Ectodermal cell (in vitro differentiated cells): Measurements from ENCODE around the gene RAD51.

Experiments used
- H3K27ac ChIP-seq: 2 replicates; pipeline ENCODE4 v1.7.0; 2013; ENCODE audit warnings: mild to moderate bottlenecking, low read depth, low read length; ENCODE audit not compliant: insufficient read depth, poor library complexity, severe bottlenecking
- H3K27me3 ChIP-seq: 2 replicates; pipeline ENCODE4 v1.7.0; 2013; ENCODE audit warnings: mild to moderate bottlenecking, low read length; ENCODE audit not compliant: insufficient read depth, control insufficient read depth, poor library complexity, severe bottlenecking
- H3K36me3 ChIP-seq: one replicate; pipeline ENCODE4 v1.7.0; 2013; ENCODE audit warnings: low read length; ENCODE audit not compliant: control insufficient read depth, insufficient read depth
- H3K4me1 ChIP-seq: one replicate; pipeline ENCODE4 v1.7.0; 2013; ENCODE audit warnings: low read length; ENCODE audit not compliant: control insufficient read depth, insufficient read depth
- H3K4me3 ChIP-seq: 2 replicates; pipeline ENCODE4 v1.7.0; 2013; ENCODE audit warnings: low read depth, low read length, control low read depth; ENCODE audit not compliant: insufficient read depth
- H3K9me3 ChIP-seq: 2 replicates; pipeline ENCODE4 v1.7.0; 2013; ENCODE audit warnings: mild to moderate bottlenecking, low read length, moderate library complexity; ENCODE audit not compliant: control insufficient read depth
- WGBS, 2 experiments: methylation state at CpG; one replicate each; pipeline ENCODE4 v1.1.7; 2013; ENCODE audit warnings: missing lambda C conversion rate in 2 of 2; 5-methylcytosine and 5-hydroxymethylcytosine counted together

Gene RAD51

GRCh38 chr15:40685376-40685775 lies 9.6 kb upstream of the RAD51 start:
- Histone ChIP-seq H3K4me1 (no peaks in the 10 kb centered on the region), H3K27ac (no peak overlapping the region), H3K9me3 (no peaks in the 10 kb centered on the region), H3K36me3 (no peaks in the 10 kb centered on the region), H3K27me3 (no peaks in the 10 kb centered on the region), H3K4me3 (no peak overlapping the region)
- WGBS, 2 experiments, result 84 to 93% methylated on average over 2 of the region's 2 CpGs

GRCh38 chr15:40688932-40689799 lies 5.8 kb upstream of the RAD51 start:
- H3K27ac ChIP-seq, result no peak overlapping the region
- H3K27me3 ChIP-seq, result no peaks in the 10 kb centered on the region
- WGBS, 2 experiments, result 91 to 94% methylated on average over 7 to 9 of the region's 9 CpGs
- no peaks in the 10 kb centered on the region for H3K36me3 ChIP-seq
- H3K4me1 ChIP-seq, result no peaks in the 10 kb centered on the region
- H3K4me3 ChIP-seq, result no peak overlapping the region
- H3K9me3 ChIP-seq, result no peaks in the 10 kb centered on the region

GRCh38 chr15:40691737-40692136 lies 3.2 kb upstream of the RAD51 start:
- Histone ChIP-seq H3K4me1 (no peaks in the 10 kb centered on the region), H3K36me3 (no peaks in the 10 kb centered on the region), H3K4me3 (no peak overlapping the region), H3K9me3 (no peaks in the 10 kb centered on the region), H3K27ac (no peak overlapping the region), H3K27me3 (no peaks in the 10 kb centered on the region)
- WGBS, 2 experiments, result 92% methylated on average over 4 of the region's 4 CpGs

DNA sequence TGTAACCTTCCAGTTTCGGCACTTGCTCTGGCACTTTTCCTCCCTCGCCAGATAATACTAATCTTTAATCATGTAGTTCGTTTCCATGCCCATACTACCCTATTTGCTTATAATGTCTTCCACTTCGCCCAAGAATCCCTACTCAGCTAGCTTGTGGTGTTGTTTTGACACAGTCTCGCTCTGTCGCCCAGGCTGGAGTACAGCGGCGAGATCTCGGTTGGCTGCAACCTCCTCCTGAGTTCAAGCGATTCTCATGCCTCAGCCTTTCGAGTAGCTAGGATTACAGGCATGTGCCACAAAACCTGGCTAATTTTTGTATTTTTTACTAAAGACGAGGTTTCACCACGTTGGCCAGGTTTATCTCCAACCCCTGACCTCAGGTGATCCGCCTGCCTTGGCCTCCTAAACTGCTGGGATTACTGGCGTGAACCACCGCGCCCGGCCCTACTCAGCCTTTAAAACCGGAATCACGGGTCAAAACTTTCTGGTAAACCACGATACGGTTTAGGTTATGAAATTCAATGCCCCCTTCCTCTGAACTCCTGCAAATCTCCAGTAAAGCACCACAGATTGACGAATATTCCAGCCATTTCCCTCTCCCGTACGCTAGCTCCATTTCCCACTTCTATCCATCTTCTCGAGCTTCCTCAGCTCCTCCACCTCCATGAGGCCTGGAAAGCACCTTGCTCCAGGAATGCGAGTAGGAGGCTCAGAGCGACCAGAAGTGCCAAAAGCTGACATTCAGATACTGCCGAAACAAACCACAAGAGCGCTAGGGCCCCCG lies 878 bp upstream of the RAD51 start:
- whole genome bisulfite sequencing, 2 experiments, result 38 to 40% methylated on average over 31 of the region's 31 CpGs
- H3K9me3 ChIP-seq, result no peaks in the 10 kb centered on the region
- H3K4me3 ChIP-seq, result peak overlapping the region; percentile 96
- peaks cover 3% of the 10 kb centered on the region for H3K36me3 ChIP-seq
- H3K27ac ChIP-seq, result no peak overlapping the region
- no peaks in the 10 kb centered on the region for H3K4me1 ChIP-seq
- no peaks in the 10 kb centered on the region for H3K27me3 ChIP-seq

DNA sequence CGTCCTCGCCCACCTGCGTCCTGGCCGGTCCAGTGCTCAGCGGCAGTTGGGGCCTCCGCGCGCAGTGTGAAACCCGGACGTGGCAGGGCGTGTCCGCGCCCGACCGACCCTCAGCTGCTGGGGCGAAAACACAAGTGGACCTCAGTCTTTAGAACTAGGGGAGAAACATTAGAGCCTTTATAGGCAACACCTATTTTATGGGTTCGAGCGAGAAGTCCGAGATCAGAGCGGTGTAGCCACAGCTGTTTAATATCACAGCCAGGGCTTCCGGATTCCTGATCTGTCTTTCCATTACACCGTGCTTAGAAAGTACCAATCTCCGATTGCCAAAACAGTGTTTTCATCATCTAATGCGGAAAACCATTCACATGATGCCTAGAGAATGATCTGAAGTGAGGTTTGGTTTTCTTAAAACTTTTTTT lies 506 bp downstream of the RAD51 start:
- H3K4me3 ChIP-seq, result peak overlapping the region; percentile 96
- peak overlapping the region; percentile 98 for H3K27ac ChIP-seq
- 0% methylated on average over 24 of the region's 24 CpGs for WGBS, 2 experiments
- no peaks in the 10 kb centered on the region for H3K27me3 ChIP-seq
- H3K36me3 ChIP-seq, result peaks cover 15% of the 10 kb centered on the region
- no peaks in the 10 kb centered on the region for H3K9me3 ChIP-seq
- no peaks in the 10 kb centered on the region for H3K4me1 ChIP-seq

GRCh38 chr15:40696228-40696627 lies 1.3 kb downstream of the RAD51 start:
- peak overlapping the region; percentile 96 for H3K4me3 ChIP-seq

DNA sequence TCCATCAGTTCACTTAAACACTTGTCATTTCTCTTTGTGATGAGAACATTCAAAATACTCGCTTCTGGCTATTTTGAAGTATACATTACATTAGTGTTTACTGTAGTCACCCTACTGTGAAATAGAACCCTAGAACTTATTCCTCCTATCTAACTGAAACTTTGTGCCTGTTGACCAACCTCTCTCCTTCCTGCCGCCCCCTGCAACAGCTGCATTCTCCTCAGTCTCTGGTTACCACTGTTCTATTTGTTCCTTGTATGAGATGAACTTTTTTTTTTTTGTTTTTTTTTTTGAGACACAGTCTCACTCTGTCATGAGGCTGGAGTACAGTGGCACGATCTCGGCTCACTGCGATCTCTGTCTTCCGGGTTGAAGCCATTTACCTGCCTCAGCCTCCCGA lies 2.9 kb downstream of the RAD51 start:
- peaks cover 37% of the 10 kb centered on the region for H3K36me3 ChIP-seq
- H3K27ac ChIP-seq, result no peak overlapping the region
- no peaks in the 10 kb centered on the region for H3K4me1 ChIP-seq
- no peaks in the 10 kb centered on the region for H3K27me3 ChIP-seq
- no peak overlapping the region for H3K4me3 ChIP-seq
- 93 to 96% methylated on average over 6 of the region's 7 CpGs for WGBS, 2 experiments
- no peaks in the 10 kb centered on the region for H3K9me3 ChIP-seq

More at GRCh38 chr15:40696228-40696627, 1.3 kb downstream of the RAD51 start:
- Histone ChIP-seq H3K4me1 (no peaks in the 10 kb centered on the region), H3K27me3 (no peaks in the 10 kb centered on the region), H3K9me3 (no peaks in the 10 kb centered on the region), H3K27ac (no peak overlapping the region), H3K36me3 (peaks cover 23% of the 10 kb centered on the region)
- WGBS, 2 experiments, result 91 to 95% methylated on average over 11 of the region's 11 CpGs

- no peaks in the 10 kb centered on the region for H3K4me1 ChIP-seq
Measured at GRCh38 chr15:40702077-40702476, 7.1 kb downstream of the RAD51 start.

DNA sequence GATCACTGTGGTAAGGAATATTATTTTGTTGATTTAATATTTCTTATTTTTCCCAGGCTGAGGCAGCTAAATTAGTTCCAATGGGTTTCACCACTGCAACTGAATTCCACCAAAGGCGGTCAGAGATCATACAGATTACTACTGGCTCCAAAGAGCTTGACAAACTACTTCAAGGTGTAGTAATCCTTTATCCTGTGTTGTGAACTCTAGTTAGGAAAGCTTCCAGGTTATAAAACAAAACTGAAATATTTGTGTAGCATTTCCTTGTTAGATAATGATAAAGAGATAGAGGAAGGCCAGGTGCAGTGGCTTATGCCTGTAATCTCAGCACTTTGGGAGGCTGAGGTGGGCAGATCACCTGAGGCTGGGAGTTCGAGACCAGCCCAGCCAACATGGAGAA lies 11.1 kb downstream of the RAD51 start:
- 94 to 95% methylated on average over 2 of the region's 2 CpGs for WGBS, 2 experiments
- Histone ChIP-seq H3K4me3 (no peak overlapping the region), H3K36me3 (peaks cover 63% of the 10 kb centered on the region), H3K27ac (no peak overlapping the region), H3K27me3 (no peaks in the 10 kb centered on the region), H3K9me3 (no peaks in the 10 kb centered on the region), H3K4me1 (no peaks in the 10 kb centered on the region)

More at GRCh38 chr15:40702077-40702476, 7.1 kb downstream of the RAD51 start:
- H3K9me3 ChIP-seq, result no peaks in the 10 kb centered on the region
- H3K36me3 ChIP-seq, result peaks cover 58% of the 10 kb centered on the region
- H3K4me3 ChIP-seq, result no peak overlapping the region
- 95 to 99% methylated on average over 7 of the region's 7 CpGs for WGBS, 2 experiments
- H3K27me3 ChIP-seq, result no peaks in the 10 kb centered on the region
- no peak overlapping the region for H3K27ac ChIP-seq

GRCh38 chr15:40714144-40714543 lies 19.2 kb downstream of the RAD51 start:
- Histone ChIP-seq H3K27ac (no peak overlapping the region), H3K9me3 (no peaks in the 10 kb centered on the region), H3K4me3 (no peak overlapping the region), H3K36me3 (peaks cover 25% of the 10 kb centered on the region), H3K4me1 (no peaks in the 10 kb centered on the region), H3K27me3 (no peaks in the 10 kb centered on the region)
- WGBS, 2 experiments, result 80% methylated on average over 2 of the region's 2 CpGs
